Stimulated activated effector memory CD8-positive, alpha-beta T cell treated with anti-CD3 and anti-CD28 coated beads, Interleukin-12 subunit alpha, Interleukin-12 subunit beta, amount 100 ng/mL, for 72 hours (primary cell): ENCODE measurements around the gene AIFM3.
"Not testable (repeated sequence)": the region's sequence is repeated elsewhere in the genome, so short reads cannot be mapped to it uniquely, and the experiment has no call there.

Experiments
- ATAC-seq: fragments of 150-1000 bp; cut with Tn5 transposase; 2 replicates; pipeline ENCODE4 v1.10.0; 2021
- DNase-seq, 2 donors: peaks; one replicate each; pipeline ENCODE4 v3.0.0; 2021 to 2022; ENCODE audit warnings: low spot score in 2 of 2
- H3K27ac Mint-ChIP-seq: one replicate; pipeline ENCODE4 v1.8.0; 2022; ENCODE audit warnings: mild to moderate bottlenecking, mixed read lengths
- H3K36me3 Mint-ChIP-seq: one replicate; pipeline ENCODE4 v1.8.0; 2022; ENCODE audit warnings: mild to moderate bottlenecking, mixed read lengths
- H3K4me1 Mint-ChIP-seq: one replicate; pipeline ENCODE4 v1.8.0; 2022; ENCODE audit warnings: mixed read lengths
- H3K4me3 Mint-ChIP-seq: one replicate; pipeline ENCODE4 v1.8.0; 2022; ENCODE audit warnings: mild to moderate bottlenecking, mixed read lengths
- H3K9me3 Mint-ChIP-seq: one replicate; pipeline ENCODE4 v1.8.0; 2022; ENCODE audit warnings: mixed read lengths

AIFM3 gene, protein sequence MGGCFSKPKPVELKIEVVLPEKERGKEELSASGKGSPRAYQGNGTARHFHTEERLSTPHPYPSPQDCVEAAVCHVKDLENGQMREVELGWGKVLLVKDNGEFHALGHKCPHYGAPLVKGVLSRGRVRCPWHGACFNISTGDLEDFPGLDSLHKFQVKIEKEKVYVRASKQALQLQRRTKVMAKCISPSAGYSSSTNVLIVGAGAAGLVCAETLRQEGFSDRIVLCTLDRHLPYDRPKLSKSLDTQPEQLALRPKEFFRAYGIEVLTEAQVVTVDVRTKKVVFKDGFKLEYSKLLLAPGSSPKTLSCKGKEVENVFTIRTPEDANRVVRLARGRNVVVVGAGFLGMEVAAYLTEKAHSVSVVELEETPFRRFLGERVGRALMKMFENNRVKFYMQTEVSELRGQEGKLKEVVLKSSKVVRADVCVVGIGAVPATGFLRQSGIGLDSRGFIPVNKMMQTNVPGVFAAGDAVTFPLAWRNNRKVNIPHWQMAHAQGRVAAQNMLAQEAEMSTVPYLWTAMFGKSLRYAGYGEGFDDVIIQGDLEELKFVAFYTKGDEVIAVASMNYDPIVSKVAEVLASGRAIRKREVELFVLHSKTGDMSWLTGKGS

DNA sequence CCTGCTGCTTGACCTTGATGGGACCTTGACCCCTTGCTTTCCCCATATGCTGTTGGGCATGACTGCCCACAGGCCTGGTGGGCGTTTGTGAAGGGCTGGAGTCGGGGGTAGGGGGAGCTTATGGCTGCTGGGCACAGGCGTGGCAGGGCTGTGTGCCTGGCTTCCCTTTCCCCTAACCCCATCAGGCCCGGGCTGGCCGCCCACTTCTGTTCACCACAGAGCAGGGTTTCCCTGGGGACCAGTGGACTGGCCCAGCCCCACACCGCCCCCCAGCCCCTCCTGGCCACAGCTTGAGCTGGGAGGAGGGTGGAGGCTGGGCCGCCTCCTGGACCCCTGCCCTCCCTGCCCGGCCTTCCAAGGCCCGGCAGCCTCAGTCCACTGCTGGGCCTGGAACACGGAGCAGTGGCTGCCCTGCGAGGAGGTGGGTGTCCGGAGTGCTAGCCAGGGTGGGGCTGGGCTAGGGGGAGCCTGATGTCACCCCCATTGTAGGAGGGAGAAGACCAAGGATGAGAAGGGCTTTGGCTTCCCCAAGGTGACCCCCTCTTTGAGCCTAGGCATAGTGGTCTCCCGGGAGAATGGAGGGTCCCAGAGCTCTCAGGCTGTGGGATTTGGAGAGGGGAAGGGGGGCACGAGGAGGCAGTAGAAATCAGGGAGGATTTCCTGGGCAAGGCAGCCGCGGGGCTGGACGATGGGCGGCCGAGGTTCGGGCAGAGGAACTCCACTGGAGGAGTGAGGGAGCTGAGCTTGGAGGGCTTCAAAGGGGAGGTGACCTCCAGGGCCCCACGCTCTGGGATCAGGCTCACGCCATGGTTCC lies at the start of gene AIFM3:
AIFM3 (plus strand) TSS at position 373 of the 814 bp plus-strand sequence. CDS start 690 bp downstream, outside the sequence.
- Mint-ChIP-seq H3K27ac (peak within 1 kb of the TSS; percentile 48), H3K4me3 (peak within 1 kb of the TSS; percentile 31), H3K36me3 (no peaks in the 10 kb centered on the region), H3K4me1 (peaks cover 13% of the 10 kb centered on the region), H3K9me3 (no peaks in the 10 kb centered on the region)
- ATAC-seq (no peak), DNase-seq (no peak)

DNA sequence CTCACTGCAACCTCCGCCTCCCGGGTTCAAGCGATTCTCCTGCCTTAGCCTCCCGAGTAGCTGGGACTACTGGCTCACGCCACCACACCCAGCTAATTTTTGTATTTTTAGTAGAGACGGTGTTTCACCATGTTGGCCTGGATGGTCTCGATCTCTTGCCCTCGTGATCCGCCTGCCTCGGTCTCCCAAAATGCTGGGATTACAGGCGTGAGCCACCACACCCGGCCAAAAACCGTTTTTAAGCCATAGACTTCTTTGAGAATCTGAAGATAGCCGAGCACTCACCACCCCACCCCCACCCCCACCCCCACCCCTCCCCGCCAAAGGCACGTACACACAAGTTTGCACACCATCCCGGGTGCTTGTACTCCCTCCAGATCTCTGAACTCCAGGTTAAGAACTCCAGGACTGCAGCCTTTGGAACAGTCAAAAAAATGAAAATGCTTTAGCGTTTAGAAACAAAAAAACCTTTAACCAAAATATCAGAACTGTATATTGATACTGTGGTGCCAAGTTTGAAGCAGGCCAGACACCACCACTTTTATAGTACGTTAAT lies 48.3 kb upstream of the AIFM3 start:
- H3K36me3 Mint-ChIP-seq, result peaks cover 57% of the 10 kb centered on the region
- DNase-seq (no peak), ATAC-seq (no peak)
- no peaks in the 10 kb centered on the region for H3K9me3 Mint-ChIP-seq
- peak overlapping the region; percentile 92 for H3K27ac Mint-ChIP-seq
- peak overlapping the region; percentile 69 for H3K4me3 Mint-ChIP-seq
- H3K4me1 Mint-ChIP-seq, result peaks cover 40% of the 10 kb centered on the region

DNA sequence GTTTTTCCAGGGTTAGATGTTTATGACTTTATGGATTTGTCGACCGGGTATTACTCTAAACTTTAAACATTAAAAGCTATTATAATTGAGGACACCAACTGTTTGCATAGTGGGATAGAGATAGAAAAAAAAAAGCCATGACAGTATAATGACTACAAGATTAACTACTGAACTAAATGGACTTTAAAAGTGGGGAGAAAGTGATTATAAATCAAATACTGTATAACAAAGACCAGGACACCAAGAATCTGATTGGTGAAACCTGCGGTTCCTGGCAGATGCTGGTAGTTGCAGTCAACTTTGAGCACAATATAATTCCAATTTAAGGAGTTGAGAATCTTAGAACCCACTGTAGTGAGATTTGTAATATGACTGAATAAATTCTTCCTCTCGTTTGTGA lies 47.3 kb upstream of the AIFM3 start:
- H3K36me3 Mint-ChIP-seq, result peaks cover 67% of the 10 kb centered on the region
- H3K4me3 Mint-ChIP-seq, result peak overlapping the region; percentile 69
- H3K4me1 Mint-ChIP-seq, result peaks cover 44% of the 10 kb centered on the region
- DNase-seq (no peak), ATAC-seq (no peak)
- H3K27ac Mint-ChIP-seq, result peak overlapping the region; percentile 92
- no peaks in the 10 kb centered on the region for H3K9me3 Mint-ChIP-seq

DNA sequence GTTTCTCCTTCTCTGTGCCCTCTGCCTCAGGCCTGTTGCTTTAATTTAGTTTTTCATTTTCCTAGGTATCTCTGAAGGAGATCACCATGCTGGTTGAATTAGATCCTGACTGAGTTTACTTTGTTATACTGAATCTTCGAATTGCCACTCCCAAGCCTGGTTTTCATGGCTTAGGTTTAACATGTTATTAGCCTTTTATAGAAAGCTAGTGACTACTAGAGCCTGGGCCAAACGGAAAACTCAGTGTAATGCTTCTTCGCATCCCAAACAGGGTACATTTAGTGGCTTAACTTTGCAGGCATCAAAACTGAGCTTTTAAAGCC lies 46.2 kb upstream of the AIFM3 start:
- no peak overlapping the region for H3K27ac Mint-ChIP-seq

DNA sequence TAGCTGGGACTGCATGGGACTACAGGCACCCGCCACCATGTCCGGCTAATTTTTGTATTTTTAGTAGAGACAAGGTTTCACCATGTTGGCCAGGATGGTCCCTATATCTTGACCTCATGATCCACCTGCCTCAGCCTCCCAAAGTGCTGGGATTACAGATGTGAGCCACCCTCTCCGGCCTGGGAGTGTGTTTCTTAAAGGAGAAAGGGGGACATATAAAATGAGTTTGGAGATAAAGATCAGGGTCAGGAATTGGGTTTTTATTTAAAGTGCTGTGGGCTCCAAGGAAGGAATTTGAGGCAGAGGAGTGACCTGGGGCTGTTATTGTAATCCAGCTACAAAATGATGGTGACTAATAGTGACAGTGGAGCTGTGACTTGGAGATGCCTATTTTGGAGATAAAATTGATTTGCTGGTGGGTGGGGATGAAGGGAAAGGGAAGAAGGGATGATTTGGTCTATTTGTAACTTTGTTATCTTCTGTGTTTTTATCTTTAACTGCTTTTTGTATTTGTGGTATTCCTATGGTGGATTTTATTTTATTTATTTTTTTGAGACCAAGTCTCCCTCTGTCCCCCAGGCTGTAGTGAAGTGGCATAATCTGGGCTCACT lies 44.8 kb upstream of the AIFM3 start:
- no peaks in the 10 kb centered on the region for H3K9me3 Mint-ChIP-seq
- H3K4me1 Mint-ChIP-seq, result peaks cover 56% of the 10 kb centered on the region
- DNase-seq, result no peak
- peak overlapping the region; percentile 69 for H3K4me3 Mint-ChIP-seq
- peak overlapping the region; percentile 8 for H3K27ac Mint-ChIP-seq
- ATAC-seq, result no peak
- H3K36me3 Mint-ChIP-seq, result peaks cover 92% of the 10 kb centered on the region

More for the DNA sequence above, 46.2 kb upstream of the AIFM3 start:
- Mint-ChIP-seq H3K9me3 (no peaks in the 10 kb centered on the region), H3K4me1 (peaks cover 56% of the 10 kb centered on the region), H3K36me3 (peaks cover 78% of the 10 kb centered on the region), H3K4me3 (peak overlapping the region; percentile 69)
- ATAC-seq, result no peak
- no peak for DNase-seq

DNA sequence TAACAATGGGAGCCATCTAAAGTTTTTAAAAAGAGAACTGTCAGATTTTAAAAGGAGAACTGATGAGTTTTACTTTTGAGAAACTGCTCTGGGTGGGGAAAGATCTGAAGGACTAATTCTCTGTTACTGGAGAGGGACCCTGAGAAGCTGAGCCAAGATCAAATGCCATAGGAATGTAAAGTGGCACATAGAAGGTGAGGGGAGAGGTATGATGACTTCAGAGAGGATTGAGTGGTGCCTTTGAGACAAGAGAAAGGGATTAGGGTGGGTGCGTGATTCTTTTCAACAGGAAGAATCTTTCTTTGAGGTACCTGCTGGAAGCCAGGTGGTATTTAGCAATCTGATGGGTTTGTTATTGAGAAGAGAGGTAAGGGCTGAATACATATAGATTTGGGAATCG lies 40.8 kb upstream of the AIFM3 start:
- Mint-ChIP-seq H3K36me3 (peaks cover 81% of the 10 kb centered on the region), H3K4me3 (no peak overlapping the region), H3K9me3 (no peaks in the 10 kb centered on the region), H3K27ac (no peak overlapping the region), H3K4me1 (peaks cover 63% of the 10 kb centered on the region)
- no peak for DNase-seq
- ATAC-seq, result no peak

DNA sequence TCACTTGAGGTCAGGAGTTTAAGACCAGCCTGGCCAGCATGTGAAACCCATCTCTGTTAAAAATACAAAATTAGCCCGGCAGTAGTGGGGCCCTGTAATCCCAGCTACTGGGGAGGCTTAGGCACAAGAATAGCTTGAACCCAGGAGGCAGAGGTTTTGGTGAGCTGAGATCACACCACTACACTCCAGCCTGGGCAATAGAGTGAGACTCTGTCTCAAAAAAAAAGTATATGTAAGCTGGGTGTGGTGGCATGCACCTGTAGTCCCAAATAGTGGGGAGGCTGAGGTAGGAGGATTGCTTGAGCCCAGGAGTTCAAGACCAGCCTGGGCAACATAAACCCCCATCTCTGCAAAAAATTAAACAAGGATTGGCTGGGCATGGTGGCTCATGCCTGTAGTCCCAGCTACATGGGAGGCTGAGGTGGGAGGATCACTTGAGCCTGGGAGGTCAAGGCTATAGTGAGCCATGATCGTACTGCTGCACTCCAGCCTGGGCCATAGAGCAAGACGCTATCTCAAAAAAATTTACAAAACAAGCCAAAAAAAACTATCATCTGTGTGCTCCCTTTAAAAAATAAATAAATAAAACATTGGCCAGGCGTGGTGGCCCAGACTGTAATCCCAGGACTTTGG lies 39.0 kb upstream of the AIFM3 start:
- ATAC-seq, result no peak
- Mint-ChIP-seq H3K4me1 (peaks cover 60% of the 10 kb centered on the region), H3K4me3 (no peak overlapping the region), H3K27ac (no peak overlapping the region), H3K36me3 (peaks cover 77% of the 10 kb centered on the region), H3K9me3 (no peaks in the 10 kb centered on the region)
- DNase-seq, result no peak

DNA sequence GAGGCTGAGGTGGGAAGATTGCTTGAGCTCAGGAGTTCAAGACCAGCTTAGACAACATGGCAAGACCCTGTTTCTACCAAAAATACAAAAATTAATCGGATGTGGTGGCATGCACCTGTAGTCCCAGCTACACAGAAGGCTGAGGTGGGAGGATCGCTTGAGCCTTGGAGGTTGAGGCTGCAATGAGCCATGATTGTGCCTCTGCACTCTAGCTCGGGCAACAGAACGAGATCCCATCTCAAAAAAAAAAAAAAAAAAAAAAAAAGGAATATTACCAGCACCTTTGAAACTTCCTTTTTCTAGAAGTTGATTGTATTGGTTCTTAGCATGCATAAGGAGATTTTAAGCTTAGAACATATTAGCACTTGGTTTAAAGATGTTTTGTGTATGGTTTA lies 38.5 kb upstream of the AIFM3 start:
- peaks cover 78% of the 10 kb centered on the region for H3K36me3 Mint-ChIP-seq
- no peak overlapping the region for H3K27ac Mint-ChIP-seq
- H3K4me1 Mint-ChIP-seq, result peaks cover 60% of the 10 kb centered on the region
- ATAC-seq, result no peak
- H3K4me3 Mint-ChIP-seq, result no peak overlapping the region
- H3K9me3 Mint-ChIP-seq, result no peaks in the 10 kb centered on the region
- DNase-seq, result no peak

DNA sequence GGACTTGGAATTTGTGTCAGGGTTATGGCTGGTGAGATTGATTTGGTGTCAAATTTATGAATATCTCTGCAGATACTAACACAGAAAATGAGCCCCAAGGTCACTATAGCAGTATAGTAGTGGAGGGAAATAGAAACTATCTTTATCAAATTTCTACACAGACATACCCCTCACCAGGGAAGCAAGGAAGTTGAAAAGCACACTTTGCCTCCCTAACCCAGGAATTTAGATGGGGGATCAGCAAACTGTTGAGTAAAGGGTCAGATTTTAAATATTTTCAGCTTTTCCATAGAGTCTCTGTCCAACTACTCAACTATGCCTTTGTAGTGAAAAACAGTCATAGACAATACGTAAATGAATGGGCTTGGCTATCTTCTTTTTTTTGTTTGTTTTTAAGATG lies 37.1 kb upstream of the AIFM3 start:
- H3K36me3 Mint-ChIP-seq, result peaks cover 78% of the 10 kb centered on the region
- ATAC-seq, result no peak
- H3K9me3 Mint-ChIP-seq, result no peaks in the 10 kb centered on the region
- H3K27ac Mint-ChIP-seq, result peak overlapping the region; percentile 38
- no peak overlapping the region for H3K4me3 Mint-ChIP-seq
- no peak for DNase-seq
- peaks cover 64% of the 10 kb centered on the region for H3K4me1 Mint-ChIP-seq

DNA sequence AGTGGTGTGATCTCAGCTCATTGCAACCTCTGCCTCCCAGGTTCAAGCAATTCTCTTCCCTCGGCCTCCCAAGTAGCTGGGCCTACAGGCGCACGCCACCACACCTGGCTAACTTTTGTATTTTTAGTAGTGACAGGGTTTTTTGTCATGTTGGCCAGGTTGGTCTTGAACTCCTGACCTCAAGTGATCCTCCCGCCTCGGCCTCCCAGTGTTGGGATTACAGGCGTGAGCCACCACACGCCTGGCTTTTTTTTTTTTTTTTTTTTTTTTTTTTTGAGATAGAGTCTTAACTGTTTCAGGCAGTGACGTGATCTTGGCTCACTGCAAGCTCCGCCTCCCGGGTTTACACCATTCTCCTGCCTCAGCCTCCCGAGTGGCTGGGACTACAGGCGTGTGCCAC lies 36.6 kb upstream of the AIFM3 start:
- DNase-seq, H3K4me3 Mint-ChIP-seq, H3K9me3 Mint-ChIP-seq, H3K27ac Mint-ChIP-seq, ATAC-seq: not testable (repeated sequence)
- H3K36me3 Mint-ChIP-seq, result peaks cover 78% of the 10 kb centered on the region
- H3K4me1 Mint-ChIP-seq, result peaks cover 63% of the 10 kb centered on the region

DNA sequence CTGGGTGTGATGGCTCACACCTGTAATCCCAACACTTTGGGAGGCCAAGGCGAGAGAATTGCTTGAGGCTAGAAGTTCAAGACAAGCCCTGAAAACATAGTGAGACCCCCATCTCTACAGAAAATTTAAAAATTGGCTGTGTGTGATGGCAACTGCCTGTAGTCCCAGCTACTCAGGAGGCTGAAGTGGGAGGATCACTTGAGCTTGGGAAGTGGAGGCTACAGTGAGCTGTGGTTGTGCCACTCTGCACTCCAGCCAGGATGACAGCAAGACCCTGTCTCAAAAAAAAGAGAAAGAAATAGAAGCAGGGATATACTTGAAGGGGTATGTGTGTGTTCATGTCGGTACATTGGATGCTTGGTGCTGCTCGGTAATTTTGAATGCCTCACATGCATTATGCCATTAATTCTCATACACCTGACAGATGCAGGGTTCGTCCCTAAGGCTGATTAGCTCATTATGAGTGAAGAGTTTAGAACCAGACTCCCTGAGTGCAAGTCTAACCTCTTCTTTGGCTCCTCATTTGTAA lies 35.9 kb upstream of the AIFM3 start:
- H3K4me3 Mint-ChIP-seq, result no peak overlapping the region
- peaks cover 63% of the 10 kb centered on the region for H3K4me1 Mint-ChIP-seq
- ATAC-seq, result no peak
- peaks cover 78% of the 10 kb centered on the region for H3K36me3 Mint-ChIP-seq
- H3K27ac Mint-ChIP-seq, result no peak overlapping the region
- DNase-seq, result no peak
- H3K9me3 Mint-ChIP-seq, result no peaks in the 10 kb centered on the region

DNA sequence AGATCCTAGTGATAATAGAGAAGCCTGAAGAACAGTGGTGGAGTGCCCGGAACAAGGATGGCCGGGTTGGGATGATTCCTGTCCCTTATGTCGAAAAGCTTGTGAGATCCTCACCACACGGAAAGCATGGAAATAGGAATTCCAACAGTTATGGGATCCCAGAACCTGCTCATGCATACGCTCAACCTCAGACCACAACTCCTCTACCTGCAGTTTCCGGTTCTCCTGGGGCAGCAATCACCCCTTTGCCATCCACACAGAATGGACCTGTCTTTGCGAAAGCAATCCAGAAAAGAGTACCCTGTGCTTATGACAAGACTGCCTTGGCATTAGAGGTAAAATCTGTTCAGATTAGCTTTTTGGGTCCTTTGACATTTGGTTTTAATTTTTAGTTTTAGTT lies 33.1 kb upstream of the AIFM3 start:
- DNase-seq, result no peak
- Mint-ChIP-seq H3K4me1 (peaks cover 68% of the 10 kb centered on the region), H3K9me3 (no peaks in the 10 kb centered on the region), H3K27ac (no peak overlapping the region), H3K36me3 (peaks cover 83% of the 10 kb centered on the region), H3K4me3 (no peak overlapping the region)
- no peak for ATAC-seq

DNA sequence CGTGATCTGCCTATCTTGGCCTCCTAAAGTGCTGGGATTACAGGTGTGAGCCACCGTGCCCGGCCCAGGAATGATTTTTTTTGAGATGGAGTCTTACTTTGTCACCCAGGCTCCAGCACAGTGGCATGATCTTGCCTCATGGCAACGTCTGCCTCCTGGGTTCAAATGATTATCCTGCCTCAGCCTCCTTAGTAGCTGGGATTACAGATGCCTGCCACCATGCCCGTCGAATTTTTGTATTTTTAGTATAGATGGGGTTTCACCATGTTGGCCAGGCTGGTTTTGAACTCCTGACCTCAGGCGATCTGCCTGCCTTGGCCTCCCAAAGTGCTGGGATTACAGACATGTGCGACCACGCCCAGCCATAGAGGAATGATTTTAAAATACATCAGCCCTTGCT lies 32.0 kb upstream of the AIFM3 start:
- H3K4me3 Mint-ChIP-seq, H3K9me3 Mint-ChIP-seq, ATAC-seq, DNase-seq, H3K27ac Mint-ChIP-seq: not testable (repeated sequence)
- peaks cover 91% of the 10 kb centered on the region for H3K36me3 Mint-ChIP-seq
- H3K4me1 Mint-ChIP-seq, result peaks cover 67% of the 10 kb centered on the region

DNA sequence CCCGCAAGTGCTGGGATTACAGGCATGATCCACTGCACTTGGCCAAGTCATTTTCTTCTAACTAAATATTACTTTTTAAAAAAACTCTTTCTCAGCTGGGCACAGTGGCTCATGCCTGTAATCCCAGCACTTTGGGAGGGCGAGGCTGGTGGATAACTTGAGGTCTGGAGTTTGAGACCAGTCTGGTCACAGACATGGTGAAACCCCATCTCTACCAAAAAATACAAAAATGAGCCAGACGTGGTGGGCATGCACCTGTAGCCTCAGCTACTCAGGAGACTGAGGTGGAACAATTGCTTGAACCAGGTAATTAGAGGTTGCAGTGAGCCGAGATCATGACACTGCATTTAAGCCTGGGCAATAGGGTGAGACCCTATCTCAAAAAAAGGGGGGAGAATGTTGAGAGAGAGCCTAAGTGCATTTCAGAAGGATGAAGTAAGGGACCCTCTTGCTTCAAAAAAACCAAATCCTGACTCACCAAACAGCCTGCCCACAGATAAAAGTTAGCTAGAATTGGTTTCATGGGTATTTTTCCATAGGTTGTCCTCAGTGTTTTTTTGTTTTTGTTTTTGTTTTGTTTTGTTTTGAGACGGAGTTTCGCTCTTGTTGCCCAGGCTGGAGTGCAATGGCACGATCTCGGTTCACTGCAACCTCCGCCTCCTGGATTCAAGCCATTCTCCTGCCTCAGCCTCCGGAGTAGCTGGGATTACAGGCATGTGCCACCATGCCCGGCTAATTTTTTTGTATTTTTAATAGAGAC lies 31.1 kb upstream of the AIFM3 start:
- not testable (repeated sequence) for ATAC-seq, H3K9me3 Mint-ChIP-seq, H3K4me3 Mint-ChIP-seq, H3K27ac Mint-ChIP-seq, DNase-seq
- H3K4me1 Mint-ChIP-seq, result peaks cover 73% of the 10 kb centered on the region
- peaks cover 91% of the 10 kb centered on the region for H3K36me3 Mint-ChIP-seq
